Spinal cord (tissue), 10 donors: ENCODE data around the gene RASA3. TPM values are rescaled to one million over a fixed set of nuclear protein-coding genes. Genes with fewer than 3 reads are reported as not detected.

ENCODE experiments used
- DNase-seq, 6 donors: peaks; one replicate each; pipeline versions ENCODE4 v3.0.0 to v3.0.0-alpha.2; 2013 to 2015; ENCODE audit warnings: low spot score in 6 of 6, low read depth in 4 of 6
- H3K27ac ChIP-seq: one replicate; pipeline ENCODE4 v1.5.1; 2013; ENCODE audit warnings: low read depth, low read length, control low read depth
- H3K27me3 ChIP-seq: one replicate; pipeline ENCODE4 v1.6.1; 2013; ENCODE audit warnings: low read length; ENCODE audit not compliant: control insufficient read depth, insufficient read depth
- H3K36me3 ChIP-seq: one replicate; pipeline ENCODE4 v1.6.1; 2013; ENCODE audit warnings: low read length; ENCODE audit not compliant: control insufficient read depth, insufficient read depth
- H3K4me1 ChIP-seq: one replicate; pipeline ENCODE4 v1.6.1; 2013; ENCODE audit warnings: low read length; ENCODE audit not compliant: control insufficient read depth, insufficient read depth
- H3K4me3 ChIP-seq: one replicate; pipeline ENCODE4 v1.5.1; 2013; ENCODE audit warnings: low read depth, low read length, control low read depth
- H3K9me3 ChIP-seq: one replicate; pipeline ENCODE4 v1.6.1; 2013; ENCODE audit warnings: low read length; ENCODE audit not compliant: control insufficient read depth, insufficient read depth
- WGBS: methylation state at CpG from one replicate; pipeline ENCODE4 v1.1.5; 2013; ENCODE audit warnings: missing lambda C conversion rate; ENCODE audit not compliant: insufficient coverage; 5-methylcytosine and 5-hydroxymethylcytosine counted together
- polyA plus RNA-seq, 2 donors: library from polyadenylated mRNA; unstranded; fragments of 120-200 nt; gene quantifications; one replicate each; pipeline ENCODE4 v1.2.1, GENCODE V29; 2013; ENCODE audit not compliant: insufficient read length in 2 of 2
- total RNA-seq, 2 donors: library from RNA; depleted of rRNA in 1 of 2; stranded (reverse); fragments of 120-200 nt in 1 of 2; fragments of >200 nt in 1 of 2; gene quantifications; one replicate each; pipeline versions ENCODE4 v1.2.3 to v1.2.4, GENCODE V29; 2013 to 2014
- donor health status: healthy.

The RASA3 gene
- total and polyA plus RNA-seq, 4 donors, result 15.2 to 31.6 (median 23.2) TPM

DNA sequence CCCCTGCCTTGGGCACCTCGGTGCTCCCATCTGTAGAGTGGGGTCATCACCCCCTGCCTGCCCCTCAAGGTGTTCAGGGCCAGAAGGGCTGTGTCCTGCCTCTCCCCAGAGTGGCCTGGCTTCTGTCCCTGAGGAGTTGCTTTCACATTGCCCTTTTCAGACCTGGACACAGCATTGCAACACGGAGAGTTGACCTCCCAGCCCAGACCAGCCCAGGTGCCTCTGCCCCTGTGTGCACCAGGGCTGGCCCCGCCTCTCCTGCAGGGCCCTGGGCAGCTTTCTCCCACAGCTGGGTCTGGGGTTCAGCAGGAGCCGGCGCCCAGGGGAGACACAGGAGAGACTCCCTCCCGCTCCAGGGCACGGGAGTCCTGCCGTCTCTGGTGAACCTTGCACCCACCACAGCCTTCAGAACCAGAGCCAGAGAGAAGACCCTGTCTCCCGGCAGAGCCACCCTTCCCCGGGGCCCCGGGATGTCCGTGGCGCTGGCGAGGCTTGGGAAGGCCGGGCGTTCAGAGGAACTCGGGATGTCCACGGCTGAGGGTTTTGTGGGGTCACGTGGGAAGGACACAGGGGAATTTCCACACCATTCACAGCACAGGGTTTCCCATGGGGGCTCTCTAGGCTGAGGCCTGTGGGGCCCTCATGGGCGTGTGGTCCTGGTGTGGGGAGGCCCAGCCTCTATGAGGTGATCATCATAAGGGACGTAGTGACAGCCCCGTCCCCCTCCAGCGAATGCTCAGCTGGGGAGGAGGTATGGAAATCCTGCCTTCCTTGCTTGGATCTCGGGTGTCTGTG is 181.8 kb downstream of the RASA3 start:
- WGBS, result 87% methylated on average over 19 of the region's 24 CpGs
- H3K36me3 ChIP-seq, result peaks cover 64% of the 10 kb centered on the region
- no peaks in the 10 kb centered on the region for H3K27me3 ChIP-seq
- DNase-seq, result no peak
- H3K4me1 ChIP-seq, result peaks cover 32% of the 10 kb centered on the region
- H3K9me3 ChIP-seq, result no peaks in the 10 kb centered on the region
- H3K4me3 ChIP-seq, result no peak overlapping the region
- H3K27ac ChIP-seq, result no peak overlapping the region

DNA sequence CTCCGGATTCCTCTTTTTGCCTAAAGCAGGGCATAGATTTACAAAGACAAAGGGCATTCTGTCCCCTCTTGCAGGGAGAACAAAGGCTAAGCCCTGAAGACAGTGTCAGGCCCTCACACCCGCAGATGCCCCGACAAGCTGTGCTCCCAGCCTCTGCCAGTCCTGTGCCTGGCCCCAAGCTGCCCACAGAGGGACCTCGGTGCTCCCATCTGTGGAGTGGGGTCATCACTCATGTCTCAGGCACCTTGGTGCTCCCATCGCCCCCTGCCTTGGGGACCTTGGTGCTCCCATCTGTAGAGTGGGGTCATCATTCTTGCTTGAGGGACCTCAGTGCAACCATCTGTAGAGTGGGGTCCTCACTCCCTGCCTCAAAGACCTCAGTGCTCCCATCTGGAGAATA is 182.9 kb downstream of the RASA3 start:
- peaks cover 32% of the 10 kb centered on the region for H3K4me1 ChIP-seq
- no peak overlapping the region for H3K4me3 ChIP-seq
- WGBS, result 80% methylated on average over 5 of the region's 5 CpGs
- H3K27me3 ChIP-seq, result no peaks in the 10 kb centered on the region
- no peak overlapping the region for H3K27ac ChIP-seq
- peaks cover 53% of the 10 kb centered on the region for H3K36me3 ChIP-seq
- H3K9me3 ChIP-seq, result no peaks in the 10 kb centered on the region
- DNase-seq, result no peak

DNA sequence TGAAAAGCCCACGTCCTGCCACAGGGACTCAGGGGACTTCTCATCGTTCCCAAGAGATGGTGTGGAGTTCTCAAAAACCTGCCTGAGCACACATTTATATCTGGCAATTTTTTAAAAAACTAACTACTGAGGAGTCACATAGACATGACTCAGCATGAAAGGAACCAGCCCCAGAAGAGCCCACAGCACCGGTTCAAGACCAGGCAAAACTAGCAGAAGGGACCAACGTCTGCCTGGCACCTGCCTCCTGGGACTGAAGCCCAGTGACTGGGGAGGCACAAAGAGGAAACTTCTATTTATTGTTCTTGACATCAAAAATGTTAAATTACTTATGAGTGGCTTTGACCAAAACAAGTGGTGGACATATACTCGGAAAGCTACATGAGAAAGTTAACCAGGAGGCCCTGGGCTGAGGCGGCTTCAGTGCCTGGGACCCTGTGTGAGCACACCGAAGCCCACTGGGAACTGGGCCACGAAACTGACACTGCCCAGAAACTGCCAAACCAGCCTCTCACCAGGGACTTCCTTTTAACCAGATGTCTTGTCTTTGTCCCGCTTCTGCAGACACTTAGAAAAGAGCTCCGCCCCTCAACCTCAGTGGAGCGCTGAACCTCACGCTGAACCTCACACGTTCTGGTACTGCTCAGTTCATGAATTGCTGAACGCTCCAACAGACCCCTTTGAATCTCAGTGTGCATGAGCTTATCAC is 184.2 kb downstream of the RASA3 start:
- 70% methylated on average over 13 of the region's 14 CpGs for WGBS
- H3K4me1 ChIP-seq, result peaks cover 30% of the 10 kb centered on the region
- H3K36me3 ChIP-seq, result peaks cover 46% of the 10 kb centered on the region
- no peak overlapping the region for H3K27ac ChIP-seq
- H3K27me3 ChIP-seq, result no peaks in the 10 kb centered on the region
- no peak for DNase-seq
- no peaks in the 10 kb centered on the region for H3K9me3 ChIP-seq
- H3K4me3 ChIP-seq, result no peak overlapping the region

DNA sequence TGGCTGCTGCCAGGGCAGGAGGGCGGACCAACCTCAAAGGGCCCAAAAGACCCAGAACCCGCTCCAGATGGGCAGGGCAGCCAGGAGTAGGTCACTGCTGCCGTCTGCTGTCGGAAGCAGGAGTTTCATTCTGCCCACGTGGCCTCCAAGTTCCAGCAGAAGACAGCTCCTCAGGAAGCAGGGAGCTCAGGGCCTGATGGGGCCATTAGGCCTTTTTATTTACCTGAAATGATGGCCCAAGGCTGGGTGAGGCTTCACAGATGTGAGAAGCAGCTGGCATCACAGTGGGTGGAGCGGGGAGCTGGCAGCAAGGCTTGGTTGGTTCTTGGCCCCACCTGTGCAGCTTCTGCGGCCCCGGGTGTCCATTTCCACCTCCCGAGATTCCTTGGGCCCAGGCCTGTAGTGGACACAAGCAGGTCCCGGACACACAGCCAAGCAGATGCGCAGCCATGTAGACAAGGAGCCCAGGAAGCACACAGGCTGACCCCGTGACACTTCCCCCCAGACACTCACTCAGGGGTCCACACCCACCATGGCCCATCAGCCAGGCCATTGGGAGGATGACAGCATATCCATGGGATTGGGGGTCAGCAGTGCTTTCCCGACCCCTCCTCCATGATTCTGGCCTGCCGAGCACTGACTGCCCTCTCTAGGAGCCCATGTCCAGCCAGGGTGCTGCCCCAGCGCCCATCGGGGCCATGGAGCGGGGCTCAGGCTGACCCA is 185.0 kb downstream of the RASA3 start:
- Histone ChIP-seq H3K4me3 (no peak overlapping the region), H3K27ac (no peak overlapping the region), H3K36me3 (peaks cover 44% of the 10 kb centered on the region), H3K4me1 (peaks cover 30% of the 10 kb centered on the region), H3K27me3 (no peaks in the 10 kb centered on the region), H3K9me3 (no peaks in the 10 kb centered on the region)
- peak in 2 of 6 donors; percentile 24 to 43 for DNase-seq
- WGBS, result 80% methylated on average over 13 of the region's 17 CpGs

DNA sequence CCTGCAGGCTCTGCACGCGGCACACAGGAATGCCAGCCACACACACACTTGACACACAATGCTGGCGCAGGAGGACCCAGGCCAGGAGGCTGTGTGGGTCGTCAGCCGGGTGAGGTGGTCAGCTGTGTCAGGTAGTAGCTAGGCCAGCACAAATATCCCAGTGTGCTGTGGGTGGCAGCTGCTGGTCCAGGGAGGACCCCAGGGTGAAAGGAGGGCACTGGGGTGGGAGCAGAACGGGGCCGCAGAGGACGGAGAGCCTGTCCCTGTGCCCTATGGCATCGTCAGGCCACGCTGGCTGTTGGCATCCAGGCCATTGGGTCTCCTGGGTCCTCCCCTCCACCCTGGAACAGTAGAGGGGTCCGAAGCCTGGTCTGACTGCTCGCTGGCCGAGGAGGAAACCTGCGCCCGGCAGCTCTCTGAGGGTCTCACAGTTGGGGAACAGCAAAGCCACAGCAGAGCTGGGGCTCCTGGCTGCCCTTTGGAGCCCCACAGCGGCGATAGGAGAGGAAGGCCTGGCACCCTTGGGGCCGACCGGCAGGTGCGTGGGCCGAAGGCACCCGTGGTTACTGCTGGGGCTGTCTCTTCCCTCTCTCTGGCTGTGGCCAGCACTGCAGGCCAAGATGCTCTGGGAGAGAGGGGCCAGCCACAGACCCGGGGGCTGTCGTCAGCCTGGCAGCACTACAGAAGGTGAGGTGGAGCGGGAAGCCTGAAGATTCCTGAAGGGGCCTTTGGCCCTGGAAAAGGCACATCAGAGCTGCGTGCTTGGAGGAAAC is 185.8 kb downstream of the RASA3 start:
- Histone ChIP-seq H3K27me3 (no peaks in the 10 kb centered on the region), H3K4me3 (no peak overlapping the region), H3K9me3 (no peaks in the 10 kb centered on the region), H3K27ac (no peak overlapping the region), H3K36me3 (peaks cover 42% of the 10 kb centered on the region), H3K4me1 (peaks cover 28% of the 10 kb centered on the region)
- no peak for DNase-seq
- WGBS, result 84% methylated on average over 23 of the region's 26 CpGs

DNA sequence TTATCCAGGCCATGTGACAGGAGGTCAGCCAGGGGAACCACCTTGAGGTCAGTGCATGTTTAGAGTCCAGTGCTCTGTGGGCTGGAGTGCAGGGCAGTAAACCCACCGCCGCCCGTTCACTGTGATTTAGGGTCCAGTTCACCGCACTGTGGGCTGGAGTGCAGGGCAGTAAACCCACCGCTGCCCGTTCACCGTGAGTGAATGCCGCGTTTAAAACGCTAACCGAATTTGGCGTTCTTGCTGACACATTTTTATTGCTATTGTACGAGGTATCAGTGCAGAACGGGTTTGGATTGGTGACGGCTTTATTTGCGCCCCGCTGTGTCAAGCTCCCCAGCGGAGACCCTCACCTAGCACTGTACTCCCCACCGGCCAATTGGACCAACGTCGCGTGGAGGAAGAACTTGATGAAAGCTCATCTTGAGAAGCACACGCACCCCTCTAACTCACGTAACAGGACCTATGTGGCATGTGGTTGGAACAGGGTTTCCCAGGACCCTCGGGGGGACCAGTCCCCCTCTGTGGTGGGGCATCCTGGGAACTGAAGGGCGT is 186.5 kb downstream of the RASA3 start:
- H3K27ac ChIP-seq, result no peak overlapping the region
- peaks cover 21% of the 10 kb centered on the region for H3K4me1 ChIP-seq
- no peak overlapping the region for H3K4me3 ChIP-seq
- H3K9me3 ChIP-seq, result no peaks in the 10 kb centered on the region
- peaks cover 37% of the 10 kb centered on the region for H3K36me3 ChIP-seq
- DNase-seq, result no peak
- H3K27me3 ChIP-seq, result no peaks in the 10 kb centered on the region
- 86% methylated on average over 17 of the region's 26 CpGs for WGBS

DNA sequence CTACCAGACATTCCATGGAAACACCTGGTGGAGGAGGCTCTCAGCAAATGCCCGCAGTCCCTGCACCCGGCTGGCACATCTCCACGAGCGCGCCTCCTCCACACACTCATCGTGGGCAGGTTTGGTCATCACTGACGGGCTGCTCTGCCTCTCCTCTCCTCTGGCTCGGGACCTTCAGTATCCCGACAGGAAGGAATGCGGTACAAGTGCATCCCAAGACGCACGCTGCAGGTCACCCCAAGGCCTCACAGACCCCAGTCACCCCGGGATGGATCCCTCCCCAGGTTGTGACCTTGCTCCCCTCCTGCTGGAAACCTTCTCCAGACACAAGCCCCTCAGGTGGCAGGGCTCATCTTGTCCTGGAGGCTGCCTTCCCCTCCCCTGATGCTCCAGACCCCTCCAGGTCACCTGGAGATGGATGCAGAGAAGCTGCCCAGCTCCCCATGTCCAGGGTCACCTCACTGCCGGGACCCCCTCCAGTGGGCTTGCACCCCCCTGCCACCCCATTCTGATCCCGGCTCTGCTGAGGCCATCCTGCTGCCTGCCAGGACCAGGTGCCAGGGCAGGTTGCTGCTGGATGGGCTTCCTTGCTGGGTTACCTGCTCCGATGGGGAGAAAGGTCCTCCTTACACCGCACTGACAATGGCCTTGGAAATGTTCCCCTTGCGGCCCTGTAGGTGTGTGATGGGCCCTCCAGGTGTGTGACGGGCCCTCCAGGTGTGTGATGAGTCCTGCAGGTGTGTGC is 188.4 kb downstream of the RASA3 start:
- H3K27me3 ChIP-seq, result no peaks in the 10 kb centered on the region
- H3K4me3 ChIP-seq, result no peak overlapping the region
- H3K4me1 ChIP-seq, result peaks cover 20% of the 10 kb centered on the region
- DNase-seq, result no peak
- H3K36me3 ChIP-seq, result peaks cover 31% of the 10 kb centered on the region
- no peaks in the 10 kb centered on the region for H3K9me3 ChIP-seq
- H3K27ac ChIP-seq, result no peak overlapping the region
- WGBS, result 96% methylated on average over 17 of the region's 19 CpGs

DNA sequence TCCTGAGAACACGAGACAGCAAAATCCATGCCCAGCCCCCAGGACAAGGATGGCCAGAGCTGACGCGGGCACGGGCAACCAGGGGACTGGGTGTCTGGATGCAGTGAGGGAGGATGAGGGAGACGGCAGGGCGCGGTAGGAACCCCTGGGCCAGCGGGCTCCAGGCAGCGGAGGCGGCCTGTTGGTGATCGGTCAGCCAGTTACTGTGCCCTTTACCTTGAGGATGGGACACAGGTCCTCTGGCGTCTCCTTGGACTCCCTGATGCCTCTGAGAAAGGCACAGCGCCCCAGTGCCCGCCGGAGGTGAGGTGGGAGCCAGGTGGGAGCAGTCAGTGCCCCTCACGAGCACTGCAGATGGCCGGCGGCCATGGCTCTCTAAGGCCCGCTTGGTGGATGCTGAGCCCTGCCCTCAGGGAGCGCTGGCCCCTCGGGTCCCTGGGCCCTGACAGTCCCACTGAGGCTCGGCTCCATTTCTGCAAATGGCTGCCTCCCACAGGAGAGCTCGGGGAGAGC is 189.8 kb downstream of the RASA3 start:
- H3K27ac ChIP-seq, result no peak overlapping the region
- no peaks in the 10 kb centered on the region for H3K9me3 ChIP-seq
- DNase-seq, result no peak
- H3K36me3 ChIP-seq, result peaks cover 29% of the 10 kb centered on the region
- H3K4me1 ChIP-seq, result peaks cover 27% of the 10 kb centered on the region
- no peak overlapping the region for H3K4me3 ChIP-seq
- WGBS, result 93% methylated on average over 23 of the region's 23 CpGs
- H3K27me3 ChIP-seq, result no peaks in the 10 kb centered on the region
